ENCODE results near the gene RAB3IL1. TPM values are rescaled to one million over a fixed set of nuclear protein-coding genes. Genes with fewer than 3 reads are reported as not detected.
A peak's percentile ranks its signal among the peaks of the same experiment; 100 is the strongest.

RAB3IL1 gene
- total and polyA plus RNA-seq, 9 of the 15 experiments (the other 6 are each of a cell fraction or from before 2014, with no cell fraction given) = 0.15 to 42.6 (median 15.5) TPM

- TF ChIP-seq, protein P1, sequence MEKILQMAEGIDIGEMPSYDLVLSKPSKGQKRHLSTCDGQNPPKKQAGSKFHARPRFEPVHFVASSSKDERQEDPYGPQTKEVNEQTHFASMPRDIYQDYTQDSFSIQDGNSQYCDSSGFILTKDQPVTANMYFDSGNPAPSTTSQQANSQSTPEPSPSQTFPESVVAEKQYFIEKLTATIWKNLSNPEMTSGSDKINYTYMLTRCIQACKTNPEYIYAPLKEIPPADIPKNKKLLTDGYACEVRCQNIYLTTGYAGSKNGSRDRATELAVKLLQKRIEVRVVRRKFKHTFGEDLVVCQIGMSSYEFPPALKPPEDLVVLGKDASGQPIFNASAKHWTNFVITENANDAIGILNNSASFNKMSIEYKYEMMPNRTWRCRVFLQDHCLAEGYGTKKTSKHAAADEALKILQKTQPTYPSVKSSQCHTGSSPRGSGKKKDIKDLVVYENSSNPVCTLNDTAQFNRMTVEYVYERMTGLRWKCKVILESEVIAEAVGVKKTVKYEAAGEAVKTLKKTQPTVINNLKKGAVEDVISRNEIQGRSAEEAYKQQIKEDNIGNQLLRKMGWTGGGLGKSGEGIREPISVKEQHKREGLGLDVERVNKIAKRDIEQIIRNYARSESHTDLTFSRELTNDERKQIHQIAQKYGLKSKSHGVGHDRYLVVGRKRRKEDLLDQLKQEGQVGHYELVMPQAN (IDR thresholded peaks at IDR 0.05; ENCODE audit: borderline replicate concordance) = peak; percentile 55; the same call in 1 of the 2 replicates
- TF ChIP-seq NBN (IDR thresholded peaks at IDR 0.05; ENCODE audit: low read depth) = no peak
- no peak; the same call in 1 of the 2 replicates for TF ChIP-seq JUND (IDR thresholded peaks at IDR 0.05; ENCODE audit: borderline replicate concordance, low read depth, low read length)
- no peak for TF ChIP-seq JUND (tag; IDR thresholded peaks at IDR 0.05; ENCODE audit: borderline replicate concordance, low read depth, low read length)
- TF ChIP-seq PHF21A (IDR thresholded peaks at IDR 0.05; ENCODE audit: borderline replicate concordance, low read depth) = peak; percentile 82; the same call in 1 of the 2 replicates
- peak; percentile 82 for TF ChIP-seq HNRNPL (IDR thresholded peaks at IDR 0.05; ENCODE audit: low read depth, low read length)
- TF ChIP-seq ZBTB11 (CRISPR knock-in tag; IDR thresholded peaks at IDR 0.05) = peak in 1 of 3 experiments; percentile 53; a peak in 1 of 6 replicates
- TF ChIP-seq, protein P2, sequence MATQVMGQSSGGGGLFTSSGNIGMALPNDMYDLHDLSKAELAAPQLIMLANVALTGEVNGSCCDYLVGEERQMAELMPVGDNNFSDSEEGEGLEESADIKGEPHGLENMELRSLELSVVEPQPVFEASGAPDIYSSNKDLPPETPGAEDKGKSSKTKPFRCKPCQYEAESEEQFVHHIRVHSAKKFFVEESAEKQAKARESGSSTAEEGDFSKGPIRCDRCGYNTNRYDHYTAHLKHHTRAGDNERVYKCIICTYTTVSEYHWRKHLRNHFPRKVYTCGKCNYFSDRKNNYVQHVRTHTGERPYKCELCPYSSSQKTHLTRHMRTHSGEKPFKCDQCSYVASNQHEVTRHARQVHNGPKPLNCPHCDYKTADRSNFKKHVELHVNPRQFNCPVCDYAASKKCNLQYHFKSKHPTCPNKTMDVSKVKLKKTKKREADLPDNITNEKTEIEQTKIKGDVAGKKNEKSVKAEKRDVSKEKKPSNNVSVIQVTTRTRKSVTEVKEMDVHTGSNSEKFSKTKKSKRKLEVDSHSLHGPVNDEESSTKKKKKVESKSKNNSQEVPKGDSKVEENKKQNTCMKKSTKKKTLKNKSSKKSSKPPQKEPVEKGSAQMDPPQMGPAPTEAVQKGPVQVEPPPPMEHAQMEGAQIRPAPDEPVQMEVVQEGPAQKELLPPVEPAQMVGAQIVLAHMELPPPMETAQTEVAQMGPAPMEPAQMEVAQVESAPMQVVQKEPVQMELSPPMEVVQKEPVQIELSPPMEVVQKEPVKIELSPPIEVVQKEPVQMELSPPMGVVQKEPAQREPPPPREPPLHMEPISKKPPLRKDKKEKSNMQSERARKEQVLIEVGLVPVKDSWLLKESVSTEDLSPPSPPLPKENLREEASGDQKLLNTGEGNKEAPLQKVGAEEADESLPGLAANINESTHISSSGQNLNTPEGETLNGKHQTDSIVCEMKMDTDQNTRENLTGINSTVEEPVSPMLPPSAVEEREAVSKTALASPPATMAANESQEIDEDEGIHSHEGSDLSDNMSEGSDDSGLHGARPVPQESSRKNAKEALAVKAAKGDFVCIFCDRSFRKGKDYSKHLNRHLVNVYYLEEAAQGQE (IDR thresholded peaks at IDR 0.05; ENCODE audit: borderline replicate concordance) = no peak; the same call in 1 of the 2 replicates
- TF ChIP-seq, protein P2 (CRISPR knock-in tag; IDR thresholded peaks at IDR 0.05; ENCODE audit: low read depth) = peak; percentile 51; the same call in 1 of the 2 replicates
- peak in 1 of 2 experiments; percentile 58; a peak in 2 of 4 replicates for TF ChIP-seq HDAC1 (IDR thresholded peaks at IDR 0.05)
- TF ChIP-seq PCBP1 (IDR thresholded peaks at IDR 0.05; ENCODE audit: low read depth, low read length, poor library complexity, severe bottlenecking) = peak; percentile 68
- TF ChIP-seq SAFB (IDR thresholded peaks at IDR 0.05; ENCODE audit: borderline replicate concordance, low read depth, low read length) = peak; percentile 38; the same call in 1 of the 2 replicates
These were observed 25.9 kb downstream of the RAB3IL1 start, which contains the start of gene FADS3 (continued) for GRCh38 chr11:61891331-61892084.

Measured in K562 (cell line).